Measurements from ENCODE around the gene EGR1.
"Not testable (repeated sequence)": the region's sequence is repeated elsewhere in the genome, so short reads cannot be mapped to it uniquely, and the experiment has no call there.

The EGR1 gene

DNA sequence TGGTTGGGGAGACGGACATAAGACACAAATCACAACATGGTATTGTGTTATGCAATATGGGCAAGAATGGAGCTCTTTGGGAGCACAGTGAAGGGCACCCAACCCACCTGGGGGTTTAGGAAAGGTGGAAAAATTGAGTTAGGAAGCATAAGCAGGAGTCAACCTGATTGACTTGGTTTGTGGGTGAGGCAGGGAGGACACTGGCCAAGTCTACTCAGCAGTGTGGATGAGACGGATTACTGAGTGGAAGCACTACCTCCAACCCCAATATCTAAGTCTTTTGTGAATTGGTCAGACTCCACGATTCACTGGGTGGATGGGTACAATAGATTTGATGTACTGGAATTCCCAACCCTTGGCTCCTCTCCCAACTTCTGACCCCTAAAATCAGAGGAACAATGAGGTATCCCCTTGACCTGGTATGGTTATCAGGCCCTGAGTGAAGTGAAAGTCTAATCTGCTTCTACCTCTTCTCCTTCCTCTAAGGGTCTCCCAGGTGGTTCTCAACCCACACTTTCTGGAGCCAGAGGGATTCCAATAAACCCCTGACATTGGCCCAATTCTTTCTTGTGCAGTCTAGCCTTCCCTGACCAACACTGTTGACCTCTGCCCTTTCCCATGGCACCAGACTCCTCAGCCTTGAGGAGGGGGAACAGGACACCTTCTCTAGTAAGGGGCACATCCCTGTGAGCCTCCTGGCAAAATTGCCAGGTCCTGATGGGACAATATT is 5.2 kb downstream of the EGR1 start:
- no peak for DNase-seq

DNA sequence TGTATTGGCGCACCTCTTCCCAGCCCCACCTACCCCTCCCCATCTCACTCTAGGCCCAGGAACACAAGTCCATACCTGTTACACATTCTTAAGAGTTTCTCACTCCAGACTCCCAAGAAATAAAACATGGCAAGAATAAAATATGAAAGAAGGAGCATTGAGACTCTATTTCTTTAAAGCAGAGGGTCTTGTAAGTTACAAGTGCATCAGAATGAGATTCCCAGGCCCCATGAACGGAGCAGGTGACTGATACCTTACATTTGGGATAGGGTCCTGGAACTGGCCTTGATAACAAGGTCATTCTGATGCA is 5.7 kb downstream of the EGR1 start:
- DNase-seq, result no peak

DNA sequence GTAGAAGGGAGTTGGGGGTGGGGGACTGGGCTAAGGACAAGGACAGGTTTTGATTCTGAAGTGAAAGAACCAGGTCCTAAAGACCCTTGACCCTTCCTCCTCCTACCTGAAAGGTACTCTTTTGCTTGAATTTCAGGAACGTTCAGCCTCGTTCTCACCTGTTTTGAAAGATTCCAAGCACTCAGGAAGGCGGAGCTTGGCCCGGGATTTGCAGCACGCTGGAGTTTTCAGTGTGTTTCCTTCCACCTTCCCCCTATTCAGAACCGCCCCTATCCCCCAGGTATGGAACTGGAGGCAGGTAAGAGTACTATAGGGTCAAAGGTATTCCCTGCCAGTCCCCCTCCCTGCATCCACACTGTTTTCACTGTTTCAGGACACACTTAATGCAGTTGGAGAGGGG is 7.1 kb downstream of the EGR1 start:
- no peak for DNase-seq

DNA sequence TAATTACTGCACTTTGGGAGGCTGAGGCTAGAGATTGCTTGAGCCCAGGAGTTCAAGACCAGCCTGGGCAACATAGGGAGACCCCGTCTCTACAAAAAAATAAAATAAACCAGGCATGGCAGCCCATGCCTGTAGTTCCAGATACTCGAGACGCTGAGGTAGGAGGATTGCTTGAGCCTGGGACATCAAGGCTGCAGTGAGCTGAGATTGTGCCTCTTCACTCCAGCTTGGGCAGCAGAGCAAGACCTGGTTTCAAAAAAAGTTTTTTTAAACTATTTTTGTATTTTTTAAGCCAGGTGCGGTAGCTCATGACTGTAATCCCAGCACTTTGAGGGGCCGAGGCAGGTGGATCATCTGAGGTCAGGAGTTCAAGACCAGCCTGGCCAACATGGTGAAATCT is 7.9 kb downstream of the EGR1 start:
- DNase-seq, result not testable (repeated sequence)

DNA sequence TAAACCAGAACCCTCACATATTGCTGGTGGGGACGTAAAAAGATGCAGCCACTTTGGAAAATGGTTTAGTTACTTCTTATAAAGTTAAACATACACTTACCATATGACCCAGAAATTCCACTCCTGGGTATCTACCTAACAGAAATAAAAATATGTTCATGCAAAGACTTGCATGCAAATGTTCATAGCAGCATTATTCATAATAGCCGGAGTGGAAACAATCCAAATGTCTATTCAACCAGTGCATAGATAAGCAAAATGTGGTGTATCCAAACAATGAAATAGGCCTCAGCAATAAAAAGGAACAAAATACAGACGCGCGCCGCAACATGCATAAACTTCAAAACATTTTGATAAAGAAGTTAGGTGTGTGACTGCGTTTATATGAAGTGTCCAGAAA is 11.6 kb downstream of the EGR1 start:
- no peak for DNase-seq

DNA sequence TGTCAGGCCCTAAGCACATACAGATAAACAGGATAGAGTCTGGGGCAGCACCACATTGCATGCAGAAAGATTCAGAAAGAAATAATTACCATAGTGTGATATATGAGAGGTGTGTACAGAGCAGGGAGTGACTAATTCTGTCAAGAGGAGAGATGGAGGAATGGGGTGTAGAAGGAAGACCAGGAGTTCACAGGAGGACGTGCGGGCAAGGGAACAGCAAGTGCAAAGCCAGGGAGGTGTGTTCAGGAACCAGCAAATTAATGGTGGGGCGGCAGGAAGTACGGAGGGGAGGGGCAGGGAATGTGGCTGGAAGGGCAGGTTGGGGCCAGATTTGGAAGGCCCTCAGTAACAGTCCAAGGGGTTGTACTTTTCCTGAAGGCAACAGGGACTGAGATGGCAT is 17.4 kb downstream of the EGR1 start:
- DNase-seq, result no peak

DNA sequence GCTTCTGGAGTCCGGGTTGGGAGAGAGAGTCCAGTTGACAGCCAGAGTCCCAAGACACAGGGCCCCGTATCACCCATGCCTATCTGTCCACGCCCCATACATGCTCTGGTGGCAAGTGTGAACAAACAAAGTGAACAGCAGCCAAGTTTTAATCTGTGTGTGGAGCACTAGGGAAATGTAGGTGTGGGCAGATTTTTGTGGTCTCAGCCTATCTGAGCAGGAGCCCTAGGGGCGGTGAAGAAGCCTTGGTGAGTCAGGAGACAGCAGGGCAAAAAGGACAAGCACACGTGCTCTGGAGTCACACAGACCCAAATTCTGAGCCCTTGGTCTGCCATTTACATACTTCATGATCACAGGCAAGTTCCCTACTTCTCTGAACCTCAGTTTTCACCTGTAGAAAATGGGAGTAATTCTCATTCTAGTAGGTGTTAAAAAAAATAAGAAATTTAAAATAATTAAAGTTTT is 23.2 kb downstream of the EGR1 start:
- DNase-seq, result peak; percentile 83

DNA sequence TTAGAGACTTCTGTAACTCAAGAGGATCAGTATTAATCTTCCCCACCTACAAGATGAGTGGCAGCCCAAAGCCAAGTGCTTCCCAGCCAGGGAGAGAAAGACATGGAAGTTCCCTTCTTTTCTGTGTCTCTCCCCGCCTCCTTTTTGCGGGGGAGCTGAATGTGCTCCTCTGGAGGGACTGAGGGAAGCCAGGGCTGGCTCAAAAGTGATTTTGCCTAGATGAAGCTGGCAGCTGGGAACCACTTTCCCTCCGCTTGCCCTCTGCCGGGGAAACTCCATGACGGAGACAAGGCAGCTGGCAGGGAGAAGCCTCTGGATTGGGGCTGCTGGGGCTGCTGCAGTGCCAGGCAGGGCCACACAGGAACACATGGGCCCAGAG is 24.4 kb downstream of the EGR1 start:
- no peak for DNase-seq

DNA sequence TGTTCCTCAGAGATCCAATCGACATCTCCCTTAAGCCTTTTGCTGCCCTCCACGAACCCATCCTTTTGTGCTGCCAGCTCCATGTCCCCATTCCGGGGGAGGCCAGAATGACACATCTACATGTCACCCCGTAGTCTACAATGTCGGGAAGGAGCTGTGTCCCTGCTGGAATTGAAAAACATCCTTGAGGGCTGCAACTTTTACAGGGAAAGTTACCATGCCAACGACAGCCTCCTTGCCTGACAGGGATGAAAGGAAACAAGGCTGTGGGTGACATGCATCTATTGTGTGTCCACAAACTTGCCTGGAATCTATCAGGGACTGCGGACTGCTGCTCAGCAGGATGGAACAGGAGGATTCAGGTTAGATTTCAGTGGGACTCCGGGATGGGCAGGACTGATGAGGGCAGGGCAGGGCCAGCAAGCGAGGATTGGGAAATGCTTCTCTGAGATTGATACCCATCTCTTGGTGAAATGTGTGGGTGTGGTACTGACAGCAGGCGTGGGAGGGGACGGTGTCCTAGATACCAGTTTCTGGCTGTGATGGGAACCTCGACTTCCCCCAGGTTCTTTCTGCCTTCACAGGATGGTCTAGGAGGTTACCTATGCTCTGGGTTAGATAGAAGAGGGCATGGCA is 25.5 kb downstream of the EGR1 start:
- peak; percentile 23 for DNase-seq

DNA sequence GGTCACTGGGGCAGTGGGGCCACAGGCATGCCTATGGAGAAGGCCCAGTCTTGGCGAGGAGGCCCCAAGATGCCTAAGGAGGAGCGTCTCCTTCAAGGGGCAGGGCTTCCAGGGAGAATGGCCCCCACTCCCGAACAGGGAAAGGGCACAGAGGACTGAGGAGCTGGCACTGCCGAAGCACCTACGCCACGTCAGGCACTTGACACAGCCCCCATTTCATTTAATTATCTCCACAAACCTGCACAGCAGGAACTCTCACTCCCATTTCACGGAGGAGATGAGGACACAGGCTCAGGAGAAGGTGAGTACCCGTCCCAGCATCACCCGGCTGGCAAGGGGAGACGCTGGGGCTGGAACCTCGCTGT is 26.0 kb downstream of the EGR1 start:
- DNase-seq, result no peak

DNA sequence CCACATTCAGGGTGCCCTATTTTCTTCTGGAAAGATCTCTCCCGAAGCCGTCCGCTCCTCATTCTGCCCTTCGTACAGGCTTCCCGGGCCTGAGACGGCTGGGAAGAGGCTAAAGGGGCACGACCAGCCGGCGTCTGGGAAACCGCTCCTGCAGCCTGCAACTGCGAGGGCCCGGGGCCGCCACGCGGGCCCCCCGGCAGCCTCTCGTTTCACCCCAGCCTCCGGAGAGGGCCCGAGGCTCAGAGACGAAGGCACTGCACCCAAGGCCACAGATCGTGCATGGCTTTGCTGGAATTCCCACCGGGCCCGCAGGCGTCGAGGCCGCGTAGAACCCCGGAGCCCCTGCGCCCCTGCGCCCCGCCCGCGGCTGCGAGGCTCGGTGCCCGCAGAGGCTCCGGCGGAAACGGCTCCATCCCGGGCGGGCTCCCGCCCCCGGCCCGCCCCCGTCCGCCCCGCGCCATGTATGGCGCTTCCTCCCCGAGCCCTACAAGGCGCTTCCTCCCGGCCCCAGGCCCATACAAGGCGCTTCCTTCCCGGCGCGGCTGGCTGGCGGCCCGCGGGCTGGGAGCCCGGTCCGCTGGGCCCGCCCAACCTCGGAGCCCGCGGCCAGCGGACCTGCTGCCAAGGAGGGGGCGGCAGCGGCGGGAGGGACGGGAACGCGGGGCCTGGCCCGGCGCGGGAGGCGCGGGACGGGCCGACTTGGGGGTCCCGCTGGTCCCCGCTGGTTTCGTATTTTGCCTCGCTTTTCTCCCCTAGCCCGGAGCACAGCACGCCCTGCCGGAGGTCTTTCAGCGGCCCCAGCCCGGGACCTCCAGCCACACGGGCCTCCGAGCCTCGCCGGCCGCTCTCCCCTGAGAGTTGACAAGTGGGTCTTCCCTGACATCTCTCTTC is 26.6 kb downstream of the EGR1 start:
- peak; percentile 88 for DNase-seq

DNA sequence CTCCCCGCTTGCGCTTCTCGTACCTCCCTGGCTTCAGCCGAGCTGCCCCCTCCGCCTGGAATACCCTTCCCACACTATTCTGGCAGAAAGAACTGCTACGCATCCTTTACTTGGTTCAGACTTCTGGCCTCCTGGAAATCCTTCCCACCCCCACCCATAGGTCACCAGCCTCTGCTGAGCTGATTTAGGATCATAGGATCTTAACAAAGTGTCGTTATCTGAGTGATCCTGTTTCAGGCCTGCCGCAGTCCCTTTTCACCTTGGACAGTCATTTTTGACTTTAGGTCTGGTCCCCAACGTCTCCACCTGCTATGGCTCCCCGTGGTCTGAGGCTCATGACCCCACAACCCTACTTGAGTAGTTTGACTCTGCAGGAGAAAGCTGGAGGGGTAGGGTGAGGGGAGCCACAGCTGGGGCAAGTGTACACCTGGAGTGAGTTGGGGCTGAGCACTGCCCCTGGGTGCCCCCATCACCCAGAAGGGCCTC is 27.3 kb downstream of the EGR1 start:
- DNase-seq, result no peak

DNA sequence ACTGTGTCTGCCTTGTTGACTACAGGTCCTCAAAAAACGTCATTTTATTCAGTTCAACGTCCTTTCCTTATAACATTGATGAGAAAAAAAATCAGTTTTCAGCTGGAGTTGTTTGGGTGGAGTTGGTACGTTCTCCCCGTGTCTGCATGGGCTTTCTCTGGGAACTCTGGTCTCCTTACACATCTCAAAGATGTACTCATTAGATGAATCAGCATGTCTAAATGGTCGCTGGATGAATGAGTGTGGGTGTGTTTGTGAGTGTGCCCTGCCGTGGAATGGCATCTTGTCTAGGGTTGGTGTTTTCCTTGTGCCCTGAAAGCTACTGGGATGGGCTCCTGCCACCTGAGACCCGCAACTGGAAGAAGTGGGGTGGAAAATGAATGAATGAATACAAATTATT is 30.1 kb downstream of the EGR1 start:
- DNase-seq, result no peak

DNA sequence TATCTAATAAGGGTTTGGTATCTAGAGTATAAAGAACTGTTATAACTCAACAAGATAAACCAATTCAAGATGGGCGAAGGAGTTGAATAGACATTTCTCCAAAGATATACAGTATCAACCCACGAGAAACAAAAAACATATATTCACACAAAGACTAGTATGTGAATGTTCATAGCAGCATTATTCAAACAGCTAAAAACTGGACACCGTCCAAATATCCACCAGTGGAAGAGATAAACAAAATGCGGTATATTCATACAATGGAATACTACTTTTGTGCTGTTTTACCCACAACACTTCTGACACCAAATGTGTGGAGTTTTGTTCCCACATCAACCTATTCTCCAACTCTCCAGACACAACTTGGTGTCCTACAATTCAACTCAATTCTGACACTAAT is 33.1 kb downstream of the EGR1 start:
- DNase-seq, result no peak

DNA sequence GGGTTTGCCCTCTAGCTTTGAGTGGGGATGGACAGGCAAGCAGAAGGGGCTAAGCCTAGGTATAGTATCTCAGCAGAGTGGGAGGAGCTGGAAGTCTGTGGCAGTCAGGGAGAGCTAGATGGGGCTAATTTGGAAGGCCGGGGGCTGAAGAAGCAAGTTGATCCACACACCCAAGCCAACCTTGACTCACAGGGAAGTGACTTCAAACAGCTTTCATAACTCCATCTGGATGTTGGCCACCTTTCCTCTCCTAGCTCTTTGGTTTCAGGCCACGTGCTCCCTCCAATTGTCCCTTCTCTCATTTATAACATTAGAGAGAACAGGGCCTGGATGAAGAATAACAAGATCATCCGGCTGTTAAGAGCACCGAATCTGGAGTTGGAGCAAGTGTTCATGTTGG is 36.8 kb downstream of the EGR1 start:
- DNase-seq, result no peak

DNA sequence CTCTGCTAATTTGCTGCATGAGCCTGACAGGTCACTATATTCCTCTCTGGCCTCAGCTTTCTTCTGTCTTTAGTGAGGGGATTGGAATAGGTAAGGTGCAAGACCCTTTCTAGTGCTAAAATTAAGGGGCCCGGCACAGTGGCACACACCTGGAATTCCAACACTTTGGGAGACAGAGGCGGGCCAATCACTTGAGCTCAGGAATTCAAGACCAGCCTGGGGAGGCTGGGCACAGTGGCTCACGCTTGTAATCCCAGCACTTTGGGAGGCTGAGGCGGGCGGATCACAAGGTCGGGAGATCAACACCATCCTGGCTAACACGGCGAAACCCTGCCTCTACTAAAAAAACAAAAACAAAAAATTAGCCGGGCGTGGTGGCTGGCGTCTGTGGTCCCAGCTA is 37.2 kb downstream of the EGR1 start:
- no peak for DNase-seq

DNA sequence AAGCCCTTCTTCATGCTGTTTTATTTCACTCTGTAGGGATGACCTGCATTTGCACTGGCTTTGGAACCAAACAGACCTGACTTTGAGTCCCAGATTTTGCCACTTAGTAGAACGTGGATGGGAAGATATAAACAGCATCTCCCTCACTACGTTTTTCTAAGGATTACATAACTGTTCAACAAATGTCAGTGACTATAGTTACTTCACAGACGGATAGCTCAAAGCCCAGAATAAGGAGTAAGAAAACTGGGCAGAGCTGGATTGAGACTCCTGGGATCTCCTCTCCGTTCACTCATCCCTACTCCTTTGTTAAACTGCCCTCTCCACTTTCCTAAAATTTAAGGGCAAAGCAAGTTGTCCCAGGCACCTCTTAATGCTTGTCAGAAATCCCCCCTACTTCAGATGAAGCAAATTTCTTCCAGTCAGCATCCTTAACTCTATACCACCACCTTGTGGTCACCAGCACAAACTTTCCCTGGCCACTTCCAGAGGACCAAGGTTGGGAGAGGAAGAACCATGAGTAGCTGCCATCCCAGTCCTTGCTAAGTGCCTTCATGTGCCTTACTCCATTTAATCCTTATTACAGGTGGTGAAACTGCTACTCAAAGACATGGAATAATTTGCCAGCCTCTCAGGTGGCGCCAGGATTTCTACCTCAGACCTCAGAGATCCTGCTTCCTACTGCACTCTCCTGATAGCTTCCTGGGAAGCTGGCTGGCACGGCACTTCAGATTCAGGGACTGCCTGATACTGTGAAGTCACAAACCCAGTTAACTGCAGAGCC is 38.4 kb downstream of the EGR1 start:
- peak; percentile 76 for DNase-seq

DNA sequence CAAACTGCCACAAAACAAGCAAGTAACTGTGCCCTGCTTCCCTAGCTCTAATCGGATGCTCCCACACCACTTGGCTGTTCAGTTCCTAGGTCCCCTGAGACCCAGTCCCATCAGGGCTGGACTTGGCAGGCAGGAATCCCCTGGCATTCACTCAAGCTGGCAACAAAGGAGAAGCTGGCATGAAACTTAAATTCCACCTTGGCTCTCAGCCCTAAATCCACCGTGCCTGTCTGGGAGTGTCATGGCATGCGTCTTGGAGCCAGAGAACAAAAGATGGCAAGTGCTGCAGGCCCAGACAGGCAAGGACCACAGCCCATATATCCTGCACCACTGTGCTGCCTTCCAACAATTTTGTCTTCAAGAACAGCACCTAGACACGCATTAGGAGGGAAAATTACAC is 39.5 kb downstream of the EGR1 start:
- DNase-seq, result no peak

DNA sequence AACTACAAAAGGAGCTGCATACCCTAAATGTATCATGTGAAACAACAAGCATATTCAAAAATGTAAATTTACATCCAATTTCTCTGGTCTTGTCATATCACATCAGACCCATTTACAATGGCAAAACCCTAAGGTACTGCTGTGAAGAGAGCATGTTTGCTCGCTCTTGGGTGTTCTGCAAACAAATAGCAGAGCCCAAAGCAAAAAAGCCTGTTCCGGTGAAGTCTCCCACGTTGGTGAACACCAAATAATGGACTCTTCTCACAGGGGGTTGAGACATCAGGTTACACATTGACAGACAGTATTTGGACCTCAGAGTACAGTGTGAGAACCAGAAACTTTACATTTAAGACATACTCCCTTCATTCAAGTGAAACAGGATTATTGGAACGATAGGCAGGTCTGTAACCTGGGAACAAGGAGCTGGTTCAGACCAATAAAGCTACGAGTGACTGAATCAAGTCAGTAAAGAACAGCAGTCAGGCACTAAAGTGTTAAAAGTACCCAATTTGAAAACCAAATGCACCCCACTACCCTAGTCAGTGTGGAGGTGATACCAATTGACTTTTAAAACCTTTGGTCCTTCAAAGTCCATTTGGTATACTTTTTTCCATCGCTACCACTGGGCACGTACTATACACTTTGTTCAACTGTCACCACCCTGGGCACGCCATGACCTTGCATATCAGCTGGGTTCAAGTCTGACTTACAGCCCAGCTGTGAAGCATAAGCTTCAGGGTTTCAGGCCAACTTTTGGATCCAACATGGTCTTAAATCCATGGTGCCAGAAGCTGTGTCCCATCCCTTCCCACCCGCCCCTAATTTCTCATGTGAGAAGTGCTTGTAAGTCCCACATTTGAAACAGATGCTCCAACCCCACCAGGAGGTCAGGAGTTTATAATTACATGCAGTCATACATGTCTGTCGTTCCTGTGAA is 41.4 kb downstream of the EGR1 start:
- DNase-seq, result no peak

DNA sequence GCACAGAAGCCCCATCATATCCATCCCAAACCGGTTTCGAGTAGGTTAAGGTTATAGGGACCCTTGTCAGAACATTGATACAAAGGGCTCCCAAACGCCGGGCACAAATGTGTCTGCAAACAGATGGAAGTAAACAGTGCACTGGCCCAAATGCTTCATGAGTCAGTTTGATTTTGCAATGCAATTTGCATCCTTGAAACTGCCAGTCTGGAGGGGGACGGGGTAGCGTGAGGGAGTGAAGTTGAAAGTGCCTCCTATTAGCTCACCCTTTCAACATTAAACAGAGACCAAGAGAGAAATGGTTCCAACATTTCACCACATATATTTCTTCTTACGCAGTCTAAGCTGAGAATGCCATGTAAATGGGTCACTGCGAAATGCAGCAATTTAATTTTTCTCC is 42.2 kb downstream of the EGR1 start:
- DNase-seq, result not testable (repeated sequence)

DNA sequence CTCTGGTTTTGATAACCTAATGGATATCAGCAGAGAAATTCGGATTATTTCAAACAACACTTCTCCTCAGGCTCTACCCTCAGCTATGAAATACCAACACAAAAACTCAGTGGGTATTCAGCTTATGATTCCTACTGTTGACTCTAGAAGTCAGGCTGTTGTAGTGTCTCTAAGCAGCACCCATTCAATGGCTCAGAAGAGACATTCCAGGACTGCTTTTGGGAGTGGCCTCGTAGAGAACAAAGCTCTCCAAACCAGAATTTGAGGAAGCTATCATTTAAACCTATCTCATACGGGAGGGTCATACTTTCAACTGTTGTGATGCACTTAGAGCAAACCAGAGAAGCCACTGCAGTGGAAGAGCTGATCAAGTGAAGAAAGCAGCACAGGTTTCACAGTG is 43.7 kb downstream of the EGR1 start:
- DNase-seq, result no peak

DNA sequence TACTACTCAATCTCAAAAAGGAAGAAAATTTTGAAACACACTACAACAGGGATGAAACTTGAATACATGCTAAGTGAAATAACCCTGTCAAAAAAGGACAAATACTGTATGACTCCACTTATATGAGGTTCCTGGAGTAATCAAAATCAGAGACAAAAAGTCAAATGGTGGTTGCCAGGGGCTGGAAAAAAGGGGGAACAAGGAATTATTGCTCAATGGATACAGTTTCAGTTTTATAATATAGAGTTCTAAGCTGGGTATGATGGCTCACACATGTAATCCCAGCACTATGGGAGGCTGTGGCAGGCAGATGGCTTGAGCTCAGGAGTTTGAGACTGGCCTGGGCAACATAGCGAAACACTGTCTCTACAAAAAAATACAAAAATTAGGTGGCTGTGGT is 48.7 kb downstream of the EGR1 start:
- DNase-seq, result no peak
